HG03060 (cell line): ENCODE results near the gene ADIPOR1.

ENCODE experiments used
- ATAC-seq: cut with Tn5 transposase; IDR thresholded peaks from one replicate; pipeline ENCODE4 v1.9.1; 2021; ENCODE audit warnings: low read depth, moderate number of reproducible peaks; ENCODE audit not compliant: unreplicated experiment

Gene ADIPOR1

DNA sequence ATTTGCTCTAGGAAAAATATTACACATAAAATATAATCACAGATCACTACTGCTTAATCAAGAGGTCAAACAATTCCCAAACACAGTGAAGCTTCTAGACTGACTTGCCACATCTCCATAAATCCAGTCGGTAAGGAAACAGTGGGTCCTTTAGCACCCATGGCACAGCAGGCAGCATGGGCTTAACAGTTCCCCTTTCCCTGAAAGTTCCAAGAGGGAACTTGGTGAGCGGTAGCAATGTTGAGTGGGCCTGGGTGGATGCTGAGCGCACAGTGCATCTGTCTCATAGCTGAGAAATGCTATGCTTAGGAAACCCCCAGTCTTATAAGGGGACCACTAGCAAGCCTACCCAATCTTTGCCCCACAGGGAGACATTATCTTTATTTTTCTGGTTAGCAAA lies 16.7 kb upstream of the ADIPOR1 start:
- ATAC-seq = no peak

DNA sequence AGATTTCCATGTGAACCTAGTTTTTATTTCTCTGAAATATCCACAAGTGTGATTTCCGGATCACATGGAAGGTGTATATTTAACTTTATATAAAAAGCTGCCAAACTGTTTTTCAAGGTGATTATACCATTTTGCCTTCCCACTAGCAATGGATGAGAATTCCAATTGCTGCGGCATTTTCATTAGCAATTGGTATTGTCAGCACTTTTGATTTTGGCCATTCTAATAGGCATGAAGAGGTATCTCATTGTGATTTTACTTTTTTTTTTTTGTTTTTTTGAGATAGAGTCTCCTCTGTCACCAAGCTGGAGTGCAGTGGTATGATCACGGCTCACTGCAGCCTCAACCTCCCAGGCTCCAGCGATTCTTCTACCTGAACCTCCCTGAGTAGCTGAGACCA lies 13.9 kb upstream of the ADIPOR1 start:
- ATAC-seq = no peak

DNA sequence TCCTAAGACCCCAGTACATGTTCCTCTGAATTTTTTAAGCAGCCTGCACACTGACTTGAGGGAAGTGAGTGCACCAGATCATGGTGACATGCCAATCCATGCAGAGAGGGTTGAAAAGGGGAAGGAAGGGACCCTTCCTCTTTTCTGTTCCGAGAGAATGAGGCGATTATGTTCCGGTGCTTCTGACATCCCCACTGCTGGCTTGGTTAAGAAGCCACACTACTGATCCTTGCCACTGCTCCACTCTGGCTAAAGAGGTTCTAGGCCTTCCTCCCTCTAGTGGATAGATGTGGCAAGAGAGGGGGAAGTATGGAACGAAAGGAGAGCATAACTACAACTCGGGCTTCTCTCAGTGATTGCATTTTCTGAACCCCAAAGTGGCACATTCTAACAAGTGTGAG lies 10.8 kb upstream of the ADIPOR1 start:
- no peak for ATAC-seq

GRCh38 chr1:202968351-202968750 lies 10.2 kb upstream of the ADIPOR1 start:
- no peak for ATAC-seq

DNA sequence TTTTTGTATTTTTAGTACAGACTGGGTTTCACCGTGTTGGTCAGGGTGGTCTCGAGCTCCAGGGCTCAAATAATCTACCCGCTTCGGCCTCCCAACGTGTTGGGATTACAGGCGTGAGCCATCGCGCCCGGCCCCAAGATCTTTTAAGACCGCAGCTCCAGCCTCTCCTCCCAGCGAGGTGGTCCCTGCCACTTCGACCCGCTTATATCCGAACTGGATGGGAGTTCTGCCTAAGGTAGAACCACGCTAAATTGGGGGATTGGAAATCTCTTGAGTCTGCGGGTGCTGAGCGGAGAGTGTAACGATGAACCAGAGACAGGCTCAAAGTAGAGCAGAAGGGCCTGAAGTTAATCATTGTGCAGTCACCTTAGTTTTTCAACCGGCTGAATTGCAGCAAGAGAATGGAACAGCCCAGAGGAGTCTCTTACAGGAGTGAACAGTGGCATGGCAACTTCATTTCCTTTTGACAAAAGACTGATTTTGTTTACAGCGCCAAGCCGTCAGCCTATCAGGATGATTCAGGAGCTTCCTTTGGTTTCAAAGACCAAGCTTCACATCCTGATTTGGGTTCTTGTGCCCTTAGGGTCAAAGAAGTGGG lies 9.7 kb upstream of the ADIPOR1 start:
- no peak for ATAC-seq

DNA sequence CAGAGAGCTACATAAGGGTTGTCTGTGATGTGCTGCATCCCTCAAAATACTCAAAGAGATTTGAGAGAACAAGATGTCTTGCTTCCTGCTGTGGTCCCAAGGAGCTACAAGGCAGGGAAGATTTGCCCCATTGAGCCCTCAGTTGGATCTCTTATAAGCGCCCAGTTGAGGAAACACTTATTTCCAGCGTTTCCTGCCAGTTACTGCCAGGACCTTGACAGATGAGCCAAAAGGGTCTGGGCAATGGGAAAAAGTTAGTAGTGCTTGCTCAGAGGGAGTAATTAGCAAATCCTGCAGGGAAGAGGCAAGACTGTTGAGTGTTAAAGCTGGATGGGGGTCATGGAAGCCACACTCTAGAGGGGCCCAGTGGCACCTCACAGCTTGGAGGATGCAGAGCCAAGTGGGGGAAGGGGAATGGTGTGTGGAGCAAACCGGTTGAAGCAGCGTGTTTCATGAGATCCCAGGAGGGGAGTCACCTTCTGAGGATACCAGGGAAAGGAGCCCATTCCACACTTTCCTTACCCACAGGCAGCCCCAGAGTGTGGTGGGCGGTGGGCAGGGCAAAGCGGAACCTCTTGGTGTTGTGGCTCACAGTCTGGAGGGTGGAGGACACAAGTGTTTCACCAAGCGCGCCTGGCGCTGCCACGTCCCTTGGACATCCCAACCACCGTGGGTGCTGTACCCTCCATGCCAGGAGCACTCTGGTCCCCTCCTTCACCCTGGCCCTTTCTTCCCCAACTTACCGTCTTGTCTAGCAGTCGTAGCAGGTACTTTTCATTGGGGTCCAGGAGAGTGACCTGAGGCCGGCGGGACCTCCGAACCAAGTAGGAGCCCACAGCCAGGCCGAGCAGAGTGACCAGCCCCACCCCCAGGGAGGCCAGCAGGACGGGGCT lies 8.1 kb upstream of the ADIPOR1 start:
- ATAC-seq = no peak

GRCh38 chr1:202965422-202965821 lies 7.3 kb upstream of the ADIPOR1 start:
- no peak for ATAC-seq

DNA sequence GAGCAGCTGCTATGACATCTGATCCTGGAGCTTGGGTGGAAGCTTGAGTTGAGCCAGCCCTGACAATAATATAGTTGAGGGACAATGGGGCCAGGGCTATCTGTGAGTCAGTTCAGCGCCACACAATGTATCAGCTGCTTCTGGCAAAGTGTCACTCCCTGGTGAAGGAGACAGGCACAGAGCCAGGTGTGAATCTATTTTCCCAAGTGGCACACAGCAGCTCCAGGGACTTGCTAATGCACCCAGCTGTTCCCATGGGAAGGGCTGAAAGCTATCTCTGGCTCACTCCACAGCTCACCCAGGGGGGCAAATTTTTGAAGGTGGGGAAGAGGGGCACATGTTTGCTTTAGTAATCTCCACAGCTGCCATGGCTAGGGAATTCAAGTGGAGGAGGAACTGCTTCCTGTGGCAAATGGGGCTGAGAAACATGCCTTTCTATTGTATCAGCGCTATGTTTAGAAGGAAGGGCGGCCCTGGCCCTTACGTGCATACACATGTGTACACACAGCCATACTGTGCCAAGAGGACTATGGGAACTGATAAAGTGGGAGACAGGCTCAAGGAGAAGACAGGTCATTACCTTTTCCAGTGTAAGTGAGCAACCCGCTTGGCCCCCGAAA lies 6.8 kb upstream of the ADIPOR1 start:
- no peak for ATAC-seq

DNA sequence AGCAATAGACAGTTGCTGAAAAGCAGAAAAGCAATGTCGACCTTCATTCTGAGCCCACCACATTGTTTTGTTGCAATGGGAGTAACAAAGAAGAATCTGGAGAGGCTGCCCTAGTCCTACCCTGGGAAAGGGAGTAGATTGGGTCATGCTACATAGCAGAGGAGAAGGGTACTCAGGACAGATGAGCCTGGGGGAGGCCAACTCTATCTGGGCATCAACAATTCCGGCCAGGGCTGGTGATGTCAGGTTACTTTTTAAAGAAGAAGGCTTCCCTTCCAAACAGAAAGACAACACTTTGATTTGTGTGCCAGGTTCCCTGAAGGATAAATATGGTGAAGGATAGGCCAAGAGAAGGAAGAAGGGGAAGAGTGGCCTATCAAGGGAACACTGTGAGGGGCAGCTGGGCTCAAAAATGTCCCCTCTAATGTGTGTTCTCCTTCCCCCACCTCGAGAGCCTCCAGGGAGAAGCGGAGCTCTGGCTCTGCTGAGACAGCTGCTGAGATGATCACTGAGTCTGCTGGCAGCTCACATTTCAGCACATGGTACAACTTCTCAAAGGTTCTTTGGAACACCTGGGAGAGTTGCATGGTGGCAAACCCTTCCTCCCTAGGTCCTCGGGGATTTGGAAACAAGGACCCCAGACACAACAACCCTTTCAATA lies 3.2 kb upstream of the ADIPOR1 start:
- no peak for ATAC-seq

DNA sequence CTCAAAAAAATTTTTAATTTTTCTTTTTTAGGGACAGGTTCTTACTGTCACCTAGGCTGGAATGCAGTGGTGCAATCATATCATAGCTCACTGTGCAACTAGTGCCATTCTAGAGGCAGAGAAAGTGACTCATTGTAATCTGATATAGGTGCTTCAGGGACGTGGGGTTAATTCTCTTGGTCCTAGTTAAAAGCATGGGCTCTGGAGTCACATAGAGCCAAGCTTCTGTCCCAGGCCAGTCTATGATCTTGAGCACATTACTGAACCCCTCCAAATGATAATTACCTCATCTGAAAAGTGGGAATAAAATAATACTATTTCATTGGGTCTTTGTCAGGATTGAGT lies 1.1 kb upstream of the ADIPOR1 start:
- no peak for ATAC-seq

GRCh38 chr1:202958544-202959275 lies 598 bp upstream of the ADIPOR1 start:
- no peak for ATAC-seq

DNA sequence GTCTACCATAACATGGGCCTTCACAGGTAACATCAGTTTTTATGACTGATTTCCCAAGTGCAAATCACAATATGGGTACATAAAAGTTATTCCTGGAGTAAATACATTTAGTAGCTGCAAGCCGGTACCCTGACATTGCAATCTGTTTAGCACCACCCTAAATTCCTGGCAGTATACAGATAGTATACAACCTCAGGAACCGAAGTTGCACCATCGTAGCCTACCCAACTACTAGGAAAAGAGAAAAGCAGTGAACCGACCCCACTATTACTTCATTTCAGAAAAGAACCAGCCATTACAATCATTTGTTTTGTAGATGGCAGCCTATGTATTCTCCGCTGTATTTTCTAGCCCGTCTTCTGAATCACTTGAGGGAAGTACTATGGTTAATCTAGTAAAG lies 1.1 kb downstream of the ADIPOR1 start:
- no peak for ATAC-seq

- no peak for ATAC-seq
Observed at GRCh38 chr1:202954057-202954745, 3.9 kb downstream of the ADIPOR1 start.

- ATAC-seq = no peak
Observed at GRCh38 chr1:202953392-202953791, 4.7 kb downstream of the ADIPOR1 start.

DNA sequence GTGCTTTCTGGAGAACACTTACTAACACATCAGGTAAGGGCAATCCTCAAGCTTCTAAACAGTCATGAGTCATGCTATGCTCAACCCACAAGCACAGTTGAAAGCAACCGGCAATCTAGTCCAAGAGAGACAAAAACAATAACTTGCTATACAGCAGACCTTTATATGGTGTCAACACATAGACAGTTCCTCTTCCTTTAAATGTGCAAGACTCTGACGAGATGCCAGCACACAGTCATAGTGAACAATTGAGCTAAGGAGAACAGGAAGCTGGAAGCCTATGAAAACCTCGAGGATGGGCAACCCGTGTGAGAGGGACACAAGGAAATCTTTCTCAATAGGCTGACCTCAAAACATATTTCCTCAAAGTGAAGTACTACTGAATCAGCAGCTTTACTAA lies 5.3 kb downstream of the ADIPOR1 start:
- ATAC-seq = no peak

GRCh38 chr1:202952099-202952498 lies 6.0 kb downstream of the ADIPOR1 start:
- ATAC-seq = no peak

DNA sequence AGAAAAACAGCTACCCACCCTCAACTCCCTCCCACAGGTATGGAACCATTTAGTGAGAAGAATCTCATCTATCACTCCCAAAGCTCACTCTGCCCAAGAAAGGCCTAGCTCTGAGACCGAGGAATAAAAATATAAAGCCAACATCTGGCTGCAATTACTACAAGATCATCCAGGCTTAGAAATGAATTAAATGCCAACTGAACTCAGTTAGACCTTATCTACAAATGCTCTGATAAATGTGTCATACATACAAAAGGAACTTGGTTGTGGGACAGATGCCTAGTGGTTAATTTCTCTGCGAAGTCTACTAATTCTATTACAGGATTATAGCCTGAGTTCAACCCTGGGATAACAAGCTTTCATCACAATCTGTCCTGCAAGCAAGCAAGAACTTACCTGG lies 6.7 kb downstream of the ADIPOR1 start:
- ATAC-seq = no peak

- ATAC-seq = no peak
Observed at GRCh38 chr1:202945483-202945882, 12.6 kb downstream of the ADIPOR1 start.

- no peak for ATAC-seq
Observed at GRCh38 chr1:202944438-202944921, 13.6 kb downstream of the ADIPOR1 start.

DNA sequence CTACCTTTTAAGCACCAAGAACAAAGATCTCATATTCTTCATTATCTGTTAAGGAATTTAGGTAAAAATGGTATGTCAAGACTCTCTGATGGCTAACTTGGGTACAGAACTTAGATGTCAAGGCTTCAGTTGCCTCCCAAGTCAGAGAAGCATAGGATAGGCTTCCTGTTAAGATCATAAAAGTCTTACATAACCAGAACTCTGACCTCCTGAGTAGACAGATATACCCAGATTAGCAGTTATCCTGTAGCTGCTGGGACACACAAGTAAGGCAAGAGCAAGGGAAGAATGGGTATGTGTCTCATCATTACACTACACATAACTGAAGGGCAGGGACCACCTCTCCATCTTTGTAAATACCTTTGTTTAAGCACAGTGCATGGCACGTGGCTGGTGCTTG lies 15.7 kb downstream of the ADIPOR1 start:
- no peak for ATAC-seq
